GM23338 (cell line): Measurements from ENCODE around the gene ASS1. TPM values are rescaled to one million over a fixed set of nuclear protein-coding genes. Genes with fewer than 3 reads are reported as not detected.
A peak's percentile ranks its signal among the peaks of the same experiment; 100 is the strongest.

Experiments used
- ATAC-seq: fragments of 200-7000 bp; cut with Tn5 transposase; 3 replicates; pipeline ENCODE4 v1.9.1; 2020
- DNase-seq: peaks from one replicate; pipeline ENCODE4 v3.0.0-alpha.2; 2015; ENCODE audit warnings: low spot score
- H2AFZ ChIP-seq: fragments of 200-600 bp; sonication (generic); 2 replicates; pipeline ENCODE4 v1.8.0; 2016; ENCODE audit warnings: antibody characterized with exemption, mild to moderate bottlenecking, moderate library complexity
- H3F3A ChIP-seq: fragments of 200-600 bp; sonication (generic); replicated peaks from 2 replicates; pipeline ENCODE4 v1.8.0; 2017; ENCODE audit warnings: antibody characterized with exemption, mixed run types, low read depth
- H3K27ac ChIP-seq: fragments of 200-600 bp; sonication (generic); 2 replicates; pipeline ENCODE4 v1.6.1; 2016; ENCODE audit warnings: low read depth
- H3K27me3 ChIP-seq: fragments of 200-600 bp; sonication (generic); 2 replicates; pipeline ENCODE4 v1.8.0; 2016; ENCODE audit warnings: mild to moderate bottlenecking, mixed run types, moderate library complexity; ENCODE audit not compliant: insufficient read depth
- H3K36me3 ChIP-seq: fragments of 200-600 bp; sonication (generic); 2 replicates; pipeline ENCODE4 v1.8.0; 2016; ENCODE audit warnings: mild to moderate bottlenecking; ENCODE audit not compliant: insufficient read depth
- H3K4me1 ChIP-seq: fragments of 200-600 bp; sonication (generic); 2 replicates; pipeline ENCODE4 v1.8.0; 2016; ENCODE audit warnings: mild to moderate bottlenecking, moderate library complexity; ENCODE audit not compliant: insufficient read depth
- H3K4me2 ChIP-seq: fragments of 200-600 bp; sonication (generic); 2 replicates; pipeline ENCODE4 v1.7.1; 2017; ENCODE audit warnings: mixed run types
- H3K4me3 ChIP-seq: fragments of 200-600 bp; sonication (generic); 2 replicates; pipeline ENCODE4 v1.6.1; 2016; ENCODE audit warnings: mixed run types
- H3K79me2 ChIP-seq: fragments of 200-600 bp; sonication (generic); replicated peaks from 2 replicates; pipeline ENCODE4 v1.8.0; 2017; ENCODE audit warnings: mild to moderate bottlenecking; ENCODE audit not compliant: insufficient read depth
- H3K9me2 ChIP-seq: fragments of 200-600 bp; sonication (generic); 2 replicates; pipeline ENCODE4 v1.8.0; 2017; ENCODE audit not compliant: insufficient read depth
- H4K20me1 ChIP-seq: fragments of 200-600 bp; sonication (generic); replicated peaks from 2 replicates; pipeline ENCODE4 v1.8.0; 2017; ENCODE audit warnings: mild to moderate bottlenecking; ENCODE audit not compliant: insufficient read depth
- H3K27ac Mint-ChIP-seq: 2 replicates; pipeline ENCODE4 v1.8.0; 2020; ENCODE audit warnings: inconsistent platforms, mild to moderate bottlenecking, moderate library complexity, mixed read lengths
- H3K27me3 Mint-ChIP-seq: 3 replicates; pipeline ENCODE4 v1.8.0; 2022; ENCODE audit warnings: low read depth, mild to moderate bottlenecking, moderate library complexity, mixed read lengths, inconsistent platforms; ENCODE audit not compliant: insufficient read depth, poor library complexity
- H3K36me3 Mint-ChIP-seq: 3 replicates; pipeline ENCODE4 v1.8.0; 2021; ENCODE audit warnings: low read depth, mild to moderate bottlenecking, inconsistent platforms, moderate library complexity, mixed read lengths
- H3K4me1 Mint-ChIP-seq: 3 replicates; pipeline ENCODE4 v1.8.0; 2020; ENCODE audit warnings: mild to moderate bottlenecking, inconsistent platforms, mixed read lengths
- H3K4me3 Mint-ChIP-seq: 3 replicates; pipeline ENCODE4 v1.8.0; 2021; ENCODE audit warnings: moderate library complexity, mild to moderate bottlenecking, inconsistent platforms, mixed read lengths
- H3K9me3 Mint-ChIP-seq: 3 replicates; pipeline ENCODE4 v1.8.0; 2020; ENCODE audit warnings: moderate library complexity, mild to moderate bottlenecking, inconsistent platforms, mixed read lengths
- CREB1 ChIP-seq: fragments of 250-450 bp; sonication (Bioruptor Pico); IDR thresholded peaks from 2 replicates; pipeline ENCODE4 v1.5.0; 2020; ENCODE audit warnings: low read depth, mild to moderate bottlenecking, moderate library complexity
- CTCF ChIP-seq, 2 experiments: fragments of 200-600 bp in 1 of 2; sonication (generic) in 1 of 2; conservative IDR thresholded peaks; 2 replicates each; pipeline versions ENCODE4 v1.5.1 to v1.6.1; 2016 to 2017; ENCODE audit warnings: antibody characterized with exemption in 2 of 2, low read depth in 2 of 2, mild to moderate bottlenecking in 2 of 2, moderate library complexity in 1 of 2
- EZH2 ChIP-seq: fragments of 200-600 bp; sonication (generic); IDR thresholded peaks from one replicate; pipeline ENCODE4 v1.8.0; 2017; ENCODE audit warnings: antibody characterized with exemption, mild to moderate bottlenecking, low read depth; ENCODE audit not compliant: unreplicated experiment
- EZH2phosphoT487 ChIP-seq: fragments of 200-600 bp; sonication (generic); IDR thresholded peaks from one replicate; pipeline ENCODE4 v1.8.1; 2018; ENCODE audit warnings: antibody characterized with exemption; ENCODE audit not compliant: unreplicated experiment
- JUNB ChIP-seq: IDR thresholded peaks from one replicate; pipeline ENCODE4 v1.6.1; 2016; ENCODE audit warnings: antibody characterized with exemption; ENCODE audit not compliant: unreplicated experiment
- STAT1 ChIP-seq: IDR thresholded peaks from one replicate; pipeline ENCODE4 v1.6.1; 2016; ENCODE audit warnings: antibody characterized with exemption; ENCODE audit not compliant: unreplicated experiment
- ZNF114 ChIP-seq: fragments of 250-450 bp; sonication (Bioruptor Pico); IDR thresholded peaks from 2 replicates; pipeline ENCODE4 v1.5.0; 2020; ENCODE audit warnings: mild to moderate bottlenecking, moderate library complexity
- ZNF331 ChIP-seq: fragments of 250-450 bp; sonication (Bioruptor Pico); IDR thresholded peaks from 2 replicates; pipeline ENCODE4 v1.5.0; 2020; ENCODE audit warnings: low read depth, mild to moderate bottlenecking, moderate library complexity
- polyA plus RNA-seq: library from polyadenylated mRNA; unstranded; fragments of >200 nt; fragmentation: Nextera tagmentation; extraction: Ambion mirVana; gene quantifications from 2 replicates; pipeline ENCODE4 v1.2.1, GENCODE V29; 2016
- total RNA-seq: library from RNA; depleted of rRNA; stranded (reverse); fragments of >200 nt; shearing (Covaris generic); gene quantifications from 2 replicates; pipeline ENCODE4 v1.2.3, GENCODE V29; 2014
- TF ChIP-seq, protein P1 (sequence below): IDR thresholded peaks from 2 replicates; pipeline ENCODE4 v1.6.1; 2016; ENCODE audit warnings: antibody characterized with exemption
- TF ChIP-seq, protein P2 (sequence below): fragments of 250-450 bp; sonication (Bioruptor Pico); IDR thresholded peaks from 2 replicates; pipeline ENCODE4 v1.5.0; 2020; ENCODE audit warnings: mild to moderate bottlenecking, moderate library complexity

The ASS1 gene
- total and polyA plus RNA-seq, 2 experiments from 2014 or later: 65.8 to 103 TPM

GRCh38 chr9:130466537-130467217, 21.9 kb downstream of the ASS1 start (continued):
- TF ChIP-seq CTCF (conservative IDR thresholded peaks at IDR 0.05; ENCODE audit: low read depth in 2 of 2) (no peak), EZH2 (no peak)

DNA sequence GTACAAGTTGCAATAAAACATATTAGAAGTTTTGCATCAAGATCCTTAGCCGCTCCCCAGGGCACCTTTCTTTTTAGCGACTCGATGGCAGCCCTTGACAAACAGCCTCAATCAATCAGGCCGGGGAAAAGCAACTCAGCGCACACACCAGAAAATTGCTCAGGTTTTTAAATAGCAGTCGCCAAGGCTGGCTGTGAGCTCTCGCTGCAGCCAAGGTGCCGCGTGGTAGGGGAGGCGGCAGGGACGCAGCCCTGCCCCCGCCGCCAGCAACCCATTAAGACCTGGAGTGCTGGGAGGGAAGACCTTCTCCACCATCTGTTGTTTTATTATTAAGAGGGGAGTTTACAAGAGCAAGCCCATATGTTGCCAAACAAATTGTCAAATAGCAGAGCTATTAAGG, 22.6 kb downstream of the ASS1 start:
- Mint-ChIP-seq H3K27ac (no peak overlapping the region), H3K9me3 (no peaks in the 10 kb centered on the region), H3K4me1 (peaks cover 23% of the 10 kb centered on the region), H3K36me3 (peaks cover 23% of the 10 kb centered on the region), H3K4me3 (no peak overlapping the region), H3K27me3 (peaks cover 8% of the 10 kb centered on the region)
- no peaks in the 10 kb centered on the region for H3K36me3 ChIP-seq
- H3K27me3 ChIP-seq: no peaks in the 10 kb centered on the region
- DNase-seq: peak; percentile 55
- no peaks in the 10 kb centered on the region for H4K20me1 ChIP-seq
- H3F3A ChIP-seq: no peaks in the 10 kb centered on the region
- peaks cover 11% of the 10 kb centered on the region; the same call in 1 of the 2 replicates for H3K4me1 ChIP-seq
- no peak overlapping the region for H3K27ac ChIP-seq
- no peaks in the 10 kb centered on the region for H3K79me2 ChIP-seq
- ATAC-seq: peak; percentile 34
- peak overlapping the region; percentile 9; the same call in 1 of the 2 replicates for H3K4me2 ChIP-seq
- no peak overlapping the region for H3K4me3 ChIP-seq
- no peaks in the 10 kb centered on the region for H3K9me2 ChIP-seq
- H2AFZ ChIP-seq: no peak overlapping the region
- TF ChIP-seq ZNF114 (no peak), CREB1 (CRISPR knock-in tag) (no peak), CTCF (conservative IDR thresholded peaks at IDR 0.05; ENCODE audit: low read depth in 2 of 2) (no peak), EZH2phosphoT487 (no peak), ZNF331 (CRISPR knock-in tag) (no peak), JUNB (no peak), STAT1 (no peak)
- TF ChIP-seq, protein P1, sequence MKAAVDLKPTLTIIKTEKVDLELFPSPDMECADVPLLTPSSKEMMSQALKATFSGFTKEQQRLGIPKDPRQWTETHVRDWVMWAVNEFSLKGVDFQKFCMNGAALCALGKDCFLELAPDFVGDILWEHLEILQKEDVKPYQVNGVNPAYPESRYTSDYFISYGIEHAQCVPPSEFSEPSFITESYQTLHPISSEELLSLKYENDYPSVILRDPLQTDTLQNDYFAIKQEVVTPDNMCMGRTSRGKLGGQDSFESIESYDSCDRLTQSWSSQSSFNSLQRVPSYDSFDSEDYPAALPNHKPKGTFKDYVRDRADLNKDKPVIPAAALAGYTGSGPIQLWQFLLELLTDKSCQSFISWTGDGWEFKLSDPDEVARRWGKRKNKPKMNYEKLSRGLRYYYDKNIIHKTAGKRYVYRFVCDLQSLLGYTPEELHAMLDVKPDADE: no peak
- TF ChIP-seq, protein P2, sequence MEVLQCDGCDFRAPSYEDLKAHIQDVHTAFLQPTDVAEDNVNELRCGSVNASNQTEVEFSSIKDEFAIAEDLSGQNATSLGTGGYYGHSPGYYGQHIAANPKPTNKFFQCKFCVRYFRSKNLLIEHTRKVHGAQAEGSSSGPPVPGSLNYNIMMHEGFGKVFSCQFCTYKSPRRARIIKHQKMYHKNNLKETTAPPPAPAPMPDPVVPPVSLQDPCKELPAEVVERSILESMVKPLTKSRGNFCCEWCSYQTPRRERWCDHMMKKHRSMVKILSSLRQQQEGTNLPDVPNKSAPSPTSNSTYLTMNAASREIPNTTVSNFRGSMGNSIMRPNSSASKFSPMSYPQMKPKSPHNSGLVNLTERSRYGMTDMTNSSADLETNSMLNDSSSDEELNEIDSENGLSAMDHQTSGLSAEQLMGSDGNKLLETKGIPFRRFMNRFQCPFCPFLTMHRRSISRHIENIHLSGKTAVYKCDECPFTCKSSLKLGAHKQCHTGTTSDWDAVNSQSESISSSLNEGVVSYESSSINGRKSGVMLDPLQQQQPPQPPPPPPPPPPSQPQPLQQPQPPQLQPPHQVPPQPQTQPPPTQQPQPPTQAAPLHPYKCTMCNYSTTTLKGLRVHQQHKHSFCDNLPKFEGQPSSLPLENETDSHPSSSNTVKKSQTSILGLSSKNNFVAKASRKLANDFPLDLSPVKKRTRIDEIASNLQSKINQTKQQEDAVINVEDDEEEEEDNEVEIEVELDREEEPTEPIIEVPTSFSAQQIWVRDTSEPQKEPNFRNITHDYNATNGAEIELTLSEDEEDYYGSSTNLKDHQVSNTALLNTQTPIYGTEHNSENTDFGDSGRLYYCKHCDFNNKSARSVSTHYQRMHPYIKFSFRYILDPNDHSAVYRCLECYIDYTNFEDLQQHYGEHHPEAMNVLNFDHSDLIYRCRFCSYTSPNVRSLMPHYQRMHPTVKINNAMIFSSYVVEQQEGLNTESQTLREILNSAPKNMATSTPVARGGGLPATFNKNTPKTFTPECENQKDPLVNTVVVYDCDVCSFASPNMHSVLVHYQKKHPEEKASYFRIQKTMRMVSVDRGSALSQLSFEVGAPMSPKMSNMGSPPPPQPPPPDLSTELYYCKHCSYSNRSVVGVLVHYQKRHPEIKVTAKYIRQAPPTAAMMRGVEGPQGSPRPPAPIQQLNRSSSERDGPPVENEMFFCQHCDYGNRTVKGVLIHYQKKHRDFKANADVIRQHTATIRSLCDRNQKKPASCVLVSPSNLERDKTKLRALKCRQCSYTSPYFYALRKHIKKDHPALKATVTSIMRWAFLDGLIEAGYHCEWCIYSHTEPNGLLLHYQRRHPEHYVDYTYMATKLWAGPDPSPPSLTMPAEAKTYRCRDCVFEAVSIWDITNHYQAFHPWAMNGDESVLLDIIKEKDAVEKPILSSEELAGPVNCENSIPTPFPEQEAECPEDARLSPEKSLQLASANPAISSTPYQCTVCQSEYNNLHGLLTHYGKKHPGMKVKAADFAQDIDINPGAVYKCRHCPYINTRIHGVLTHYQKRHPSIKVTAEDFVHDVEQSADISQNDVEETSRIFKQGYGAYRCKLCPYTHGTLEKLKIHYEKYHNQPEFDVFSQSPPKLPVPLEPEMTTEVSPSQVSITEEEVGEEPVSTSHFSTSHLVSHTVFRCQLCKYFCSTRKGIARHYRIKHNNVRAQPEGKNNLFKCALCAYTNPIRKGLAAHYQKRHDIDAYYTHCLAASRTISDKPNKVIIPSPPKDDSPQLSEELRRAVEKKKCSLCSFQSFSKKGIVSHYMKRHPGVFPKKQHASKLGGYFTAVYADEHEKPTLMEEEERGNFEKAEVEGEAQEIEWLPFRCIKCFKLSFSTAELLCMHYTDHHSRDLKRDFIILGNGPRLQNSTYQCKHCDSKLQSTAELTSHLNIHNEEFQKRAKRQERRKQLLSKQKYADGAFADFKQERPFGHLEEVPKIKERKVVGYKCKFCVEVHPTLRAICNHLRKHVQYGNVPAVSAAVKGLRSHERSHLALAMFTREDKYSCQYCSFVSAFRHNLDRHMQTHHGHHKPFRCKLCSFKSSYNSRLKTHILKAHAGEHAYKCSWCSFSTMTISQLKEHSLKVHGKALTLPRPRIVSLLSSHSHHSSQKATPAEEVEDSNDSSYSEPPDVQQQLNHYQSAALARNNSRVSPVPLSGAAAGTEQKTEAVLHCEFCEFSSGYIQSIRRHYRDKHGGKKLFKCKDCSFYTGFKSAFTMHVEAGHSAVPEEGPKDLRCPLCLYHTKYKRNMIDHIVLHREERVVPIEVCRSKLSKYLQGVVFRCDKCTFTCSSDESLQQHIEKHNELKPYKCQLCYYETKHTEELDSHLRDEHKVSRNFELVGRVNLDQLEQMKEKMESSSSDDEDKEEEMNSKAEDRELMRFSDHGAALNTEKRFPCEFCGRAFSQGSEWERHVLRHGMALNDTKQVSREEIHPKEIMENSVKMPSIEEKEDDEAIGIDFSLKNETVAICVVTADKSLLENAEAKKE (CRISPR knock-in tag): no peak
